Pancreas (tissue), 10 donors: ENCODE data around the gene SLC24A4. TPM values are rescaled to one million over a fixed set of nuclear protein-coding genes. Genes with fewer than 3 reads are reported as not detected.

Experiments used
- ATAC-seq, 4 donors: fragments of 200-7000 bp; cut with Tn5 transposase; one replicate each; pipeline versions ENCODE4 v1.8.0 to v1.9.1; 2020; ENCODE audit warnings: mild to moderate bottlenecking in 4 of 4, moderate library complexity in 4 of 4
- DNase-seq, 6 donors: peaks; one replicate each; pipeline ENCODE4 v3.0.0-alpha.2; 2020
- FAIRE-seq: peaks from 2 replicates; lab custom pipeline; 2012; peaks lifted over from hg19 to GRCh38; lab: Jason Lieb, UNC
- H3K27ac ChIP-seq, 4 donors: fragments of 200-600 bp; sonication (generic); 1 replicate in 3 of 4; 2 replicates in 1 of 4; pipeline versions ENCODE4 v1.5.0 to v1.8.0; 2020
- H3K27me3 ChIP-seq, 4 donors: fragments of 200-600 bp; one replicate each; pipeline ENCODE4 v1.8.0; 2021
- H3K36me3 ChIP-seq, 3 donors: fragments of 200-600 bp; sonication (generic) in 1 of 3; one replicate each; pipeline versions ENCODE4 v1.5.0 to v1.8.0; 2020 to 2021
- H3K4me1 ChIP-seq, 3 donors: fragments of 200-600 bp; one replicate each; pipeline ENCODE4 v1.8.0; 2021
- H3K4me3 ChIP-seq, 4 donors: fragments of 200-600 bp; sonication (generic) in 2 of 4; one replicate each; pipeline versions ENCODE4 v1.5.0 to v1.8.0; 2020 to 2021
- H3K9me3 ChIP-seq, 4 donors: fragments of 200-600 bp; one replicate each; pipeline ENCODE4 v1.8.0; 2021
- WGBS, 2 donors: extraction: QIAGEN DNeasy Blood & Tissue Kit; methylation state at CpG; one replicate each; pipeline ENCODE4 v1.1.7; 2013; 5-methylcytosine and 5-hydroxymethylcytosine counted together
- intact Hi-C, 3 donors: fragments of 100-400 bp; cut with DNase I; formaldehyde crosslinking; loops; one replicate each; pipeline versions ENCODE4 v1.11.1 to v1.14.2; 2022
- polyA plus RNA-seq, 2 donors: library from polyadenylated mRNA; stranded (reverse); fragments of 200-250 nt; gene quantifications; one replicate each; pipeline ENCODE4 v1.2.3, GENCODE V29; 2013
- total RNA-seq, 6 donors: library from RNA; stranded (reverse); fragmentation: NEBNext Ultra II Directional in 4 of 6; extraction: Animal tissue kit (Norgen Biotek cat#: 25700) in 4 of 6; gene quantifications; one replicate each; pipeline versions ENCODE4 v1.2.1 to v1.2.4, GENCODE V29; 2021 to 2023
- TF ChIP-seq, protein P1 (sequence below), 4 donors: fragments of 200-600 bp; sonication (generic) in 3 of 4; IDR thresholded peaks; one replicate each; pipeline versions ENCODE4 v1.5.0 to v1.8.0; 2021; ENCODE audit warnings: antibody characterized with exemption in 4 of 4
- donor health status: healthy with polysubstance abuse.
- donor health status: DM: no; HTN: no; CAD: no; lungs with moderate emphysema.
- donor health status: DM: no; HTN: no; CAD: no.
- donor health status: control.
- donor health status: control.
- donor health status: Bipolar disorder and iron deficiency.
- donor health status: DM: yes; HTN: yes; CAD: no.
- donor health status: DM: no; HTN: no; CAD: no.
- donor health status: DM: no; HTN: no; CAD: no.
- donor health status: DM: yes; HTN: yes; CAD: no.

The SLC24A4 gene
- total and polyA plus RNA-seq, 8 donors: 0.04 to 0.14 (median 0.07) TPM

DNA sequence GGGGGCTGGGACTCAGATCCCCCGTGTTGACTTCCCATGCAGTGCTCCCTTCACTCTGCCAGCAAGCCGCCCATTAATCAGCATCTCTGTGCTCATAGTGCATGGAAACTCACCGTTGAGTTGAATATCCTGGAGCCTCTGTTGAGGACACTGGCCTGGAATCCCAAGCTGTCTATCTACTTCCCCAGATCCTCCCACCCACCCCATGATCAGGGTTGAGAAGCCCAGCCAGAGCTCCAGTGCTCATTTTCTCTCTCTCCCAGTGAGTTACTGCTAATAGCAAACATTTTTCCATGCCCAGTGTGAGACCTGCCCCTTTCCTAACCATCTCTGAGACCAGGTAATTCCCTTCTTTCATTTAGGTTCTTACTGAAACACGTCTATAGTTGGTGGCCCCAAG lies 88.2 kb downstream of the SLC24A4 start:
- FAIRE-seq (no peak), DNase-seq (no peak), ATAC-seq (no peak)
- H3K4me3 ChIP-seq: no peak overlapping the region
- H3K9me3 ChIP-seq: no peaks in the 10 kb centered on the region
- intact Hi-C loops: no loop called here
- peaks cover 0 to 2% (median 0%) of the 10 kb centered on the region in 4 donors for H3K27me3 ChIP-seq
- TF ChIP-seq, protein P1, sequence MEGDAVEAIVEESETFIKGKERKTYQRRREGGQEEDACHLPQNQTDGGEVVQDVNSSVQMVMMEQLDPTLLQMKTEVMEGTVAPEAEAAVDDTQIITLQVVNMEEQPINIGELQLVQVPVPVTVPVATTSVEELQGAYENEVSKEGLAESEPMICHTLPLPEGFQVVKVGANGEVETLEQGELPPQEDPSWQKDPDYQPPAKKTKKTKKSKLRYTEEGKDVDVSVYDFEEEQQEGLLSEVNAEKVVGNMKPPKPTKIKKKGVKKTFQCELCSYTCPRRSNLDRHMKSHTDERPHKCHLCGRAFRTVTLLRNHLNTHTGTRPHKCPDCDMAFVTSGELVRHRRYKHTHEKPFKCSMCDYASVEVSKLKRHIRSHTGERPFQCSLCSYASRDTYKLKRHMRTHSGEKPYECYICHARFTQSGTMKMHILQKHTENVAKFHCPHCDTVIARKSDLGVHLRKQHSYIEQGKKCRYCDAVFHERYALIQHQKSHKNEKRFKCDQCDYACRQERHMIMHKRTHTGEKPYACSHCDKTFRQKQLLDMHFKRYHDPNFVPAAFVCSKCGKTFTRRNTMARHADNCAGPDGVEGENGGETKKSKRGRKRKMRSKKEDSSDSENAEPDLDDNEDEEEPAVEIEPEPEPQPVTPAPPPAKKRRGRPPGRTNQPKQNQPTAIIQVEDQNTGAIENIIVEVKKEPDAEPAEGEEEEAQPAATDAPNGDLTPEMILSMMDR (IDR thresholded peaks at IDR 0.05): no peak
- 41 to 46% methylated on average over 4 of the region's 4 CpGs for WGBS, 2 donors
- no peaks in the 10 kb centered on the region for H3K36me3 ChIP-seq
- no peaks in the 10 kb centered on the region for H3K4me1 ChIP-seq
- no peak overlapping the region for H3K27ac ChIP-seq

DNA sequence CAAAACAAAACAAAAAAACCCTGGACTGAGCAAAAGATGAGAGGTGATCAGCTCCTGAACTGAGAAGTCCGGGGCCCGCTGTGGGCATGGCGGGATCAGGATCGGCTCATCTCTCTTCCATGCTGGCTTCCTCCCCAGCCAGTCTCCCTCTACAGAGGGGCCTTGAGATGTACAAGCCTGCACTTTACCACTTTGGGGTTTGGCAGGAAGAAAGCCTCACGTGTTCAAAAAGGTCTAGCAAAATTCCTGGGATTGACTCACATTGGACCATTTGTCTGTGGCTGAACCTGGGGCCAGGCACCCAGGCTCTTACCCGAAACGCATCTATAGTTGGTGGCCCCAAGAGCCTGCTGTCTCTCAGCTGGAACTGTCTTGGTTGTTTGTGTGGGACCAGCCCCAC lies 89.0 kb downstream of the SLC24A4 start:
- TF ChIP-seq, protein P1 (IDR thresholded peaks at IDR 0.05): no peak
- ATAC-seq (no peak), FAIRE-seq (no peak), DNase-seq (no peak)
- Histone ChIP-seq H3K4me3 (no peak overlapping the region), H3K4me1 (no peaks in the 10 kb centered on the region), H3K9me3 (no peaks in the 10 kb centered on the region), H3K27me3 (peaks cover 0 to 2% (median 0%) of the 10 kb centered on the region in 4 donors), H3K36me3 (no peaks in the 10 kb centered on the region), H3K27ac (no peak overlapping the region)
- 64 to 67% methylated on average over 7 of the region's 7 CpGs for WGBS, 2 donors
- intact Hi-C loops: no loop called here

DNA sequence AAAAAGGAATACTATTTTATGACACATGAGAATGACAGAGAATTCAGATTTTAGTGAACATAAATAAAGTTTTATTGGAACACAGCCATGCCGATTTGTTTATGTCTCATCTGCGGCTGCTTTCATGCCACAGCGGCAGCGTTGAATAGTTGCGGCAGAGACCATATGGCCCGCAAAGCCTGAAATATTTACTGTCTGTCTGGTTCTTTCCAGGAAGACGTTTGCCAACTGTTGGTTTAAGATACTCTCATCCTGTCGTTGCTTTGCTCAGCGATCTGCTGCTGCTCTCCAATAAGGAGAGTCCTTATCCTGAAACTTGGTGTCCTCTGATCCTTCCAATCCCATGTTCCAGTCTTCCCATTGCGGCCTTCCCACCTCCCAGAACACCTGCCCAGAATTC lies 89.9 kb downstream of the SLC24A4 start:
- TF ChIP-seq, protein P1 (IDR thresholded peaks at IDR 0.05): no peak
- H3K36me3 ChIP-seq: no peaks in the 10 kb centered on the region
- no peak for FAIRE-seq
- H3K4me1 ChIP-seq: no peaks in the 10 kb centered on the region
- ATAC-seq: no peak
- WGBS, 2 donors: 68 to 78% methylated on average over 10 of the region's 10 CpGs
- peaks cover 0 to 2% (median 0%) of the 10 kb centered on the region in 4 donors for H3K27me3 ChIP-seq
- H3K9me3 ChIP-seq: no peaks in the 10 kb centered on the region
- DNase-seq: no peak
- H3K27ac ChIP-seq: no peak overlapping the region
- intact Hi-C loops: no loop called here
- H3K4me3 ChIP-seq: no peak overlapping the region

DNA sequence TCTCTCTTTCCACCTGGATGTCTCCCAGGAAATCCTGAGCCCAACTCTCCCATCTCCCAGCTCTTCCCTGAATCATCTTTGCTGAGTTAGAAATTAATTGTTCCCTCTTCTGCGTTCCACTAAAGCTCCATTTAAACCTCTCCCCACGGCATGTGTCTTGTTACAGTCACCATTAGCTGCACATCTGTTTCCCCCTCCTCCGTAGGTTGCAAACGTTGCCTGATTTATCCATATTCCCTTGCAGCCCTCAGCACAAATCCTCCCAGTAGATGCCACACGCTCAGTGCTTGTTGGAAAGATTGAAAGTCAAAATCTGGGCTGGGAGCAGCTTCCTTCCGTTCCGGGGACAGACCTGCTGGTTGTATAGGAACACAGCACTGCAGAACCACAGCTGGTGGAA lies 90.4 kb downstream of the SLC24A4 start:
- intact Hi-C loops: no loop called here
- H3K27me3 ChIP-seq: peaks cover 0 to 2% (median 0%) of the 10 kb centered on the region in 4 donors
- no peak for DNase-seq
- TF ChIP-seq, protein P1 (IDR thresholded peaks at IDR 0.05): no peak
- WGBS, 2 donors: 41 to 55% methylated on average over 7 of the region's 7 CpGs
- no peaks in the 10 kb centered on the region for H3K9me3 ChIP-seq
- H3K27ac ChIP-seq: no peak overlapping the region
- no peaks in the 10 kb centered on the region for H3K36me3 ChIP-seq
- no peak overlapping the region for H3K4me3 ChIP-seq
- no peaks in the 10 kb centered on the region for H3K4me1 ChIP-seq
- ATAC-seq: no peak
- FAIRE-seq: no peak

DNA sequence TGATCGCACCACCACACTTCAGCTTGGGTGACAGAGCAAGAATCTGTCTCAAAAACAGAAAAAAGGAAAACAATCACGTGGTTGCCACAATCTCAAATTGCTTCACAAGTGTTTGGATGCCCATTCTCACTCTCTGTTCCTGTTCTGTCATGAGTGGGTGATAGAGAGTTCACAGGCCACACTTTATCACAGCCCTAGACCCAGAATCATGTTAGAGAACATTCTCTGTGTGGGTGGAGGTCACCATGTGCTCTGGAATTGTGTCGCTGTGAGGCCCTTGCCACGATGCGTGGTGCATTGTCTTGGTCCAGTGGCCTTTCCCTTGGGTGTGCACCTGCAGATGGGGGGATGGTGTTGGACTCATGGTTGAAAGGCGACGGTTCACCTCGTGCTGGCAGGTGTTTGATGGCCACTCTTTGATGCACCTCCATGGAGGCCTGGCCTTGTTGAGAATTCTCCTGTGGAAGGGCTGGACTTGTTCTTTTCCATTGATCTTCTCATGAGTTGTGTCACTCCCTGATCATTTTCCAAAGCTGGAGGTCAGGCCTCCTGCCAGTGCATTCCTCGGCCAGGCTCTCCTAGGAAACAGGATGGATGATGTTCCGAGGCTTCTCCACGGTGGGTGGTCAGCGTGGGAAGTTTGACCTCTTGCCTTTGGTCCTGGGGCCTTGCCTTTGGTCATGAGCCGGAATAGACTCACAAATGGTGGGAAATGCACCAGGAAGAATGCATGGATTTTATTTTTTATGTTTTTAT lies 91.9 kb downstream of the SLC24A4 start:
- H3K27me3 ChIP-seq: peaks cover 0 to 2% (median 0%) of the 10 kb centered on the region in 4 donors
- ATAC-seq (peak in 1 of 4 donors; percentile 61), FAIRE-seq (no peak), DNase-seq (no peak)
- no peaks in the 10 kb centered on the region for H3K4me1 ChIP-seq
- no peaks in the 10 kb centered on the region for H3K36me3 ChIP-seq
- H3K27ac ChIP-seq: no peak overlapping the region
- H3K4me3 ChIP-seq: no peak overlapping the region
- no peaks in the 10 kb centered on the region for H3K9me3 ChIP-seq
- intact Hi-C loops: no loop called here
- WGBS, 2 donors: 70 to 82% methylated on average over 13 of the region's 13 CpGs
- TF ChIP-seq, protein P1 (IDR thresholded peaks at IDR 0.05): no peak
